ENCODE measurements around the gene B4GALT4. TPM values are rescaled to one million over a fixed set of nuclear protein-coding genes. Genes with fewer than 3 reads are reported as not detected.

The B4GALT4 gene
- total RNA-seq, 2 donors from 2014 or later, result 58.1 to 60.4 TPM

- intact Hi-C loops (cut with DNase I, micrococcal nuclease), result no loop called here
- ATAC-seq (peak; percentile 67), DNase-seq (peak; percentile 72 to 78)
Measured at GRCh38 chr3:119240101-119240590, 532 bp downstream of the B4GALT4 start.

- intact Hi-C loops (cut with DNase I, micrococcal nuclease), result no loop called here
- DNase-seq, result no peak
- no peak for ATAC-seq
Measured at GRCh38 chr3:119239206-119239820, 1.4 kb downstream of the B4GALT4 start.

GRCh38 chr3:119238363-119238762 lies 2.3 kb downstream of the B4GALT4 start:
- ATAC-seq (no peak), DNase-seq (no peak)
- intact Hi-C loops (cut with DNase I, micrococcal nuclease), result no loop called here

GRCh38 chr3:119237299-119237698 lies 3.4 kb downstream of the B4GALT4 start:
- intact Hi-C loops (cut with DNase I, micrococcal nuclease), result no loop called here
- no peak for DNase-seq
- ATAC-seq, result no peak

GRCh38 chr3:119236756-119237155 lies 3.9 kb downstream of the B4GALT4 start:
- intact Hi-C loops (cut with DNase I, micrococcal nuclease), result no loop called here
- no peak for ATAC-seq

GRCh38 chr3:119235151-119235550 lies 5.5 kb downstream of the B4GALT4 start:
- no peak for ATAC-seq
- no peak for DNase-seq
- intact Hi-C loops (cut with DNase I, micrococcal nuclease), result no loop called here

More at GRCh38 chr3:119236756-119237155, 3.9 kb downstream of the B4GALT4 start:
- DNase-seq, result no peak

- intact Hi-C loops (cut with DNase I, micrococcal nuclease), result no loop called here
- no peak for ATAC-seq
- DNase-seq, result no peak
Measured at GRCh38 chr3:119234610-119235009, 6.1 kb downstream of the B4GALT4 start.

- intact Hi-C loops (cut with DNase I, micrococcal nuclease), result no loop called here
- ATAC-seq, result no peak
- no peak for DNase-seq
Measured at GRCh38 chr3:119230745-119231144, 9.9 kb downstream of the B4GALT4 start.

GRCh38 chr3:119230071-119230470 lies 10.6 kb downstream of the B4GALT4 start:
- ATAC-seq (no peak), DNase-seq (no peak)
- intact Hi-C loops (cut with DNase I, micrococcal nuclease), result no loop called here

GRCh38 chr3:119229190-119229589 lies 11.5 kb downstream of the B4GALT4 start:
- DNase-seq (no peak), ATAC-seq (no peak)
- intact Hi-C loops (cut with DNase I, micrococcal nuclease), result no loop called here

GRCh38 chr3:119228373-119229145 lies 12.1 kb downstream of the B4GALT4 start:
- no peak for ATAC-seq
- intact Hi-C loops (cut with DNase I, micrococcal nuclease), result no loop called here
- no peak for DNase-seq

GRCh38 chr3:119227070-119227850 lies 13.4 kb downstream of the B4GALT4 start:
- intact Hi-C loops (cut with DNase I, micrococcal nuclease), result no loop called here
- ATAC-seq, result peak; percentile 94

GRCh38 chr3:119225121-119225520 lies 15.6 kb downstream of the B4GALT4 start:
- peak; percentile 38 for ATAC-seq
- intact Hi-C loops (cut with DNase I, micrococcal nuclease), result no loop called here
- DNase-seq, result no peak

More at GRCh38 chr3:119227070-119227850, 13.4 kb downstream of the B4GALT4 start:
- no peak for DNase-seq

GRCh38 chr3:119223511-119223910 lies 17.2 kb downstream of the B4GALT4 start:
- intact Hi-C loops (cut with DNase I, micrococcal nuclease), result no loop called here
- ATAC-seq, result no peak
- DNase-seq, result no peak

- intact Hi-C loops (cut with DNase I, micrococcal nuclease), result no loop called here
- ATAC-seq (no peak), DNase-seq (no peak)
Measured at GRCh38 chr3:119222391-119222790, 18.3 kb downstream of the B4GALT4 start.

- intact Hi-C loops (cut with DNase I, micrococcal nuclease), result no loop called here
- DNase-seq (no peak), ATAC-seq (no peak)
Measured at GRCh38 chr3:119221779-119222320, 18.8 kb downstream of the B4GALT4 start.

- intact Hi-C loops (cut with DNase I, micrococcal nuclease), result no loop called here
- ATAC-seq (peak; percentile 62), DNase-seq (no peak)
Measured at GRCh38 chr3:119220970-119221667, 19.6 kb downstream of the B4GALT4 start.

GRCh38 chr3:119220198-119220597 lies 20.5 kb downstream of the B4GALT4 start:
- DNase-seq (peak; percentile 35 to 41), ATAC-seq (peak; percentile 66)
- intact Hi-C loops (cut with DNase I, micrococcal nuclease), result no loop called here

GRCh38 chr3:119219069-119219468 lies 21.6 kb downstream of the B4GALT4 start:
- DNase-seq (no peak), ATAC-seq (peak; percentile 34)
- intact Hi-C loops (cut with DNase I, micrococcal nuclease), result no loop called here

Data from left colon (tissue), 2 donors.